ENCODE measurements around the gene CA5A. TPM values are rescaled to one million over a fixed set of nuclear protein-coding genes. Genes with fewer than 3 reads are reported as not detected.

The CA5A gene
- total and polyA plus RNA-seq, 4 donors = 0.63 TPM; not detected in 3

Other genes with a start within 250 kb of the CA5A start
- gene KLHDC4, start 170.5 kb downstream of the CA5A start, total RNA-seq = 10 to 100 TPM; 33.3 to 39.0 TPM
- 10 to 100 TPM; 12.0 to 52.3 TPM for gene KLHDC4, start 170.5 kb downstream of the CA5A start, polyA plus RNA-seq
- gene SLC7A5, start 67.0 kb downstream of the CA5A start, total RNA-seq = 10 to 100 TPM in 1 of 2 donors, 1 to 10 TPM in 1; 6.8 to 14.5 TPM
- 1 to 10 TPM; 1.8 to 2.0 TPM for gene SLC7A5, start 67.0 kb downstream of the CA5A start, polyA plus RNA-seq
- 10 to 100 TPM; 25.5 to 35.6 TPM for gene BANP, start 14.9 kb upstream of the CA5A start, total RNA-seq
- gene BANP, start 14.9 kb upstream of the CA5A start, polyA plus RNA-seq = 10 to 100 TPM in 1 of 2 donors, 1 to 10 TPM in 1; 7.4 to 14.0 TPM